ENCODE results near the gene RPS6KC1. TPM values are rescaled to one million over a fixed set of nuclear protein-coding genes. Genes with fewer than 3 reads are reported as not detected.

The RPS6KC1 gene
- total RNA-seq, 4 donors from 2014 or later: 13.5 to 29.7 (median 22.2) TPM

DNA sequence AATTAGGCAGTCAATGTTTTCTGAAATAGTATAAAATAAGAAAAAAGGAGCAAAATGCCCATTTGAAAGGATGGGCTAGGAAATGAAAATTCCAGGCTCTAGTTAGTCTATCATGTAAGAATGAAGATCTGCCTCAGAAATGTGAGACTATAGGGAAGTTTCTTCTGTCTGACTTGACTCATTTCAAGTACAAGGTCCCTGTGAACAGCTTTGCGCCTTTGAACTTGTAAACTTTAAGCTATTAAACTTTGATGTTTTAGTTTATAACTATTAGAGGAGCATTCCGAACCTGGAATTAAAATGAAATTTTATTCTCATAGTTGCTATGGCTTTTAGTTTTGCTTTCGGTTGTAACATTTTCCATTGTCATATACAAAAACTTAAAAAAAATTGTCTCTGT, 199.4 kb downstream of the RPS6KC1 start:
- Histone ChIP-seq H3K4me1 (no peaks in the 10 kb centered on the region), H3K4me3 (no peak overlapping the region), H3K27me3 (no peaks in the 10 kb centered on the region), H3K9me3 (no peaks in the 10 kb centered on the region), H3K27ac (no peak overlapping the region), H3K36me3 (no peaks in the 10 kb centered on the region)
- TF ChIP-seq, protein P1, sequence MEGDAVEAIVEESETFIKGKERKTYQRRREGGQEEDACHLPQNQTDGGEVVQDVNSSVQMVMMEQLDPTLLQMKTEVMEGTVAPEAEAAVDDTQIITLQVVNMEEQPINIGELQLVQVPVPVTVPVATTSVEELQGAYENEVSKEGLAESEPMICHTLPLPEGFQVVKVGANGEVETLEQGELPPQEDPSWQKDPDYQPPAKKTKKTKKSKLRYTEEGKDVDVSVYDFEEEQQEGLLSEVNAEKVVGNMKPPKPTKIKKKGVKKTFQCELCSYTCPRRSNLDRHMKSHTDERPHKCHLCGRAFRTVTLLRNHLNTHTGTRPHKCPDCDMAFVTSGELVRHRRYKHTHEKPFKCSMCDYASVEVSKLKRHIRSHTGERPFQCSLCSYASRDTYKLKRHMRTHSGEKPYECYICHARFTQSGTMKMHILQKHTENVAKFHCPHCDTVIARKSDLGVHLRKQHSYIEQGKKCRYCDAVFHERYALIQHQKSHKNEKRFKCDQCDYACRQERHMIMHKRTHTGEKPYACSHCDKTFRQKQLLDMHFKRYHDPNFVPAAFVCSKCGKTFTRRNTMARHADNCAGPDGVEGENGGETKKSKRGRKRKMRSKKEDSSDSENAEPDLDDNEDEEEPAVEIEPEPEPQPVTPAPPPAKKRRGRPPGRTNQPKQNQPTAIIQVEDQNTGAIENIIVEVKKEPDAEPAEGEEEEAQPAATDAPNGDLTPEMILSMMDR (IDR thresholded peaks at IDR 0.05): no peak
- TF ChIP-seq POLR2A (IDR thresholded peaks at IDR 0.05): no peak
- no peak for DNase-seq

DNA sequence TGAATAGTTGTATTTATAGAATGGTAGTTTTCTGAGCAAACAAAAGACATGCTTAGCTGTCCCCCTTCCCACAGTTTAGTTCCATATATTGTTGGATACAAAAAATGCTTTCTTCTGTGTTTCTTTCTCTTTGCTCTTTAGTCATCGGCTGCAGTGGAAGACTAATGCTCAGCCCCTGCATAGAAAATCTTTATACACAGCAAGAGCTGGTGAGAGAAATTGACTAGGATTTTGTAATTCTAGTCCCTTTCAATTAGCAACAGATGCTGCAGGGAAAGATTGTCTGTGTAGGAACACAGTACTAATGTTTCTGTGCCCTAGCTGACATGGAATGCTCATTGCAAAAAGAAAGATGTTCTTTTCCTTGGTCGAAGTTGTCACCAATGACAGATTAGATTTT, 200.9 kb downstream of the RPS6KC1 start:
- Histone ChIP-seq H3K36me3 (no peaks in the 10 kb centered on the region), H3K9me3 (no peaks in the 10 kb centered on the region), H3K27ac (no peak overlapping the region), H3K4me3 (no peak overlapping the region), H3K4me1 (no peaks in the 10 kb centered on the region), H3K27me3 (no peaks in the 10 kb centered on the region)
- TF ChIP-seq, protein P1 (IDR thresholded peaks at IDR 0.05): no peak
- no peak for TF ChIP-seq POLR2A (IDR thresholded peaks at IDR 0.05)
- DNase-seq: no peak

DNA sequence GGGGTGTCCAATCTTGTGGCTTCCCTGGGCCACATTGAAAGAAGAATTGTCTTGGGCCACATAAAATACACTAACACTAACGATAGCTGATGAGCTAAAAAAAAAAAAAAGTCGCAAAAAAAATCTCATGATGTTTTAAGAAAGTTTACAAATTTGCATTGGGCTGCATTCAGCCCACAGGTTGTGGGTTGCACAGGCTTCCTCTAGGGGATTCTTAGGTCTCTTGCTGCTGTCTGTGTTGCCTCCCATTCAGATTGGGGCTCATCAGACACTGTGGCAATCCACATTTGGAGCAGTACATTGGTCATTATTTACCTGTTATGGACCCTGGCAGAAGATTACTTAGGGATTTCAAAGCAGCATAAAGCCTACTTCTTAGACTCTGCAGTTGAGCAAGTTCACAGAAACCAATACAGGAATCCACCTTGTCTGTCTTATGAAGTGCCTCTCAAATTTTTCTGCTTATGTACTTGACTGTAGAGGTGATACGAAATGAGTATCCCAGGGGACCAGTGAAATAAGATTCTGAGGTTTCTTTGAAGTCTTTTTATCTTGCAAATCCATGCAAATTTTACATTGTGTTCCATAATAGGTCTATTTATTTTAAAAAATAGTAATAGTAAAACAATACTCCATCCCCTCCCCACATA, 205.5 kb downstream of the RPS6KC1 start:
- no peak for TF ChIP-seq POLR2A (IDR thresholded peaks at IDR 0.05)
- TF ChIP-seq, protein P1 (IDR thresholded peaks at IDR 0.05): no peak
- Histone ChIP-seq H3K9me3 (no peaks in the 10 kb centered on the region), H3K27me3 (no peaks in the 10 kb centered on the region), H3K27ac (no peak overlapping the region), H3K4me1 (no peaks in the 10 kb centered on the region), H3K4me3 (no peak overlapping the region), H3K36me3 (no peaks in the 10 kb centered on the region)
- DNase-seq: no peak

DNA sequence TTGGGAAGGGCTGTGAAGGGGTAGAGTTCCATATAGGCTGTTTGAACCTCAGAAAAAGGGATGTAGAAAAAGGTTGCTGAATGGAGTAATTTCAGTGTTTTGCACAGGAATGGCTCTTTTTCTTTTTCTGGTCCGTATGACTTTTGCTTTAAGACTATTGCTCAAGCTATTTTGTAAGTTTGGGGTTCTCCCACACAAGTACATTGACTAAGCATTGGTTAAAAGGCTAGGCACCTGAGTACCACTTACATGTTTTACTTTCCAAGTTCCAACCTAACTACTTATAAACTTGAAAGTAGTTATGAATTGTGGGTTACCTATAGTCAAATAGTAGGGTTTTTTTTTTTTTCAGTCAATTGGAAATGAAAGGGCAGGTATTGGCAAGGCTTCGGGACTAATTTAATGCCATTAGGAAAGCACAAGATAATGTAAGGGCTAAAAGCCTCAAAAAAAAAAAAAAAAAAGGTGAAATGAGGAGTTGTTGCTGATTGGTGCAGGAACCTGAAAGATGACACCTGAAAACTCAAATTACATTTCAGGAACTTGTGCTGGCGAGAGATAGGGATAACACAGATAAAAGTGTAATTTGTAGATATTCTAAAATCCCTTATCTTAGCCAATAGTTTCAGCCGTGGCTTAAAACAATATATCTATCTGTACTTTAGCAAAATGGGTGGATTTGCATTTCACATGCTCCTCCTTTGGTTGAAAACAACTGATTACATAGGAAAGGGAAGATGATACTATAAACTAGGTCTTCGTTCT, 209.5 kb downstream of the RPS6KC1 start:
- no peak for TF ChIP-seq POLR2A (IDR thresholded peaks at IDR 0.05)
- TF ChIP-seq, protein P1 (IDR thresholded peaks at IDR 0.05): no peak
- H3K4me3 ChIP-seq: no peak overlapping the region
- no peak for DNase-seq
- H3K36me3 ChIP-seq: no peaks in the 10 kb centered on the region
- no peaks in the 10 kb centered on the region for H3K27me3 ChIP-seq
- H3K27ac ChIP-seq: no peak overlapping the region
- peaks cover 0 to 3% (median 0%) of the 10 kb centered on the region in 4 donors for H3K9me3 ChIP-seq
- H3K4me1 ChIP-seq: no peaks in the 10 kb centered on the region

DNA sequence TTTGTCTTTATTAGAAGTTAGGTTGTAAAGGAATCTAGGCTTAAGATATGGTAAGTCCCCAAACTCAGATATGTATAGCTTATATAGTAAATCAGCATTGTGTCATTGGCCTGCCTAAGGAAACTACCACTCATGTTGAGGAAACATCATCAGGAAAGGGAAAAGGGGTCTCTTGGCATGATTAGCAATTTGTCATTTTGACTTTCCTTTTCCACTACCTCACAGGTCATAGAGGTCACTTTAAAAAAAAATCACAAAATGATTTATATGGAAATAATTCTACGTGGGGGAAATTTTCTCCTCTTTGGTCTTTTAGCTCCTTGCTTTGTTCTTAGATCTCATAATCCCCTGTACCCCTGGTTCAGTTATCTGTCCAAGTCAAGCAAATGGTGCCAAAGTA, 213.5 kb downstream of the RPS6KC1 start:
- Histone ChIP-seq H3K36me3 (no peaks in the 10 kb centered on the region), H3K27ac (no peak overlapping the region), H3K27me3 (no peaks in the 10 kb centered on the region), H3K9me3 (peaks cover 0 to 3% (median 0%) of the 10 kb centered on the region in 4 donors), H3K4me3 (no peak overlapping the region), H3K4me1 (no peaks in the 10 kb centered on the region)
- TF ChIP-seq, protein P1 (IDR thresholded peaks at IDR 0.05): no peak
- no peak for TF ChIP-seq POLR2A (IDR thresholded peaks at IDR 0.05)
- DNase-seq: no peak

Data from Peyer's patch (tissue), 4 donors.